Testis (tissue), 3 donors: ENCODE results near the gene EXOSC10. TPM values are rescaled to one million over a fixed set of nuclear protein-coding genes. Genes with fewer than 3 reads are reported as not detected.
"Not testable (repeated sequence)": the region's sequence is repeated elsewhere in the genome, so short reads cannot be mapped to it uniquely, and the experiment has no call there.

ENCODE experiments used
- DNase-seq: peaks from one replicate; pipeline ENCODE4 v3.0.0-alpha.2; 2019
- H3K27ac ChIP-seq, 2 donors: fragments of 200-600 bp; sonication (generic); one replicate each; pipeline ENCODE4 v1.5.1; 2019
- H3K27me3 ChIP-seq: fragments of 200-600 bp; sonication (generic); one replicate; pipeline ENCODE4 v1.5.1; 2019
- H3K36me3 ChIP-seq: fragments of 200-600 bp; sonication (generic); one replicate; pipeline ENCODE4 v1.5.1; 2017; ENCODE audit warnings: low read depth; ENCODE audit errors: missing control alignments
- H3K4me1 ChIP-seq: fragments of 200-600 bp; sonication (generic); one replicate; pipeline ENCODE4 v1.5.1; 2019
- H3K4me3 ChIP-seq, 2 donors: fragments of 200-600 bp; sonication (generic); one replicate each; pipeline ENCODE4 v1.5.1; 2017 to 2019
- H3K9me3 ChIP-seq: fragments of 200-600 bp; sonication (generic); one replicate; pipeline ENCODE4 v1.5.1; 2017
- POLR2A ChIP-seq: fragments of 450-650 bp; IDR thresholded peaks from one replicate; pipeline ENCODE4 v1.6.1; 2017; ENCODE audit warnings: antibody characterized with exemption, mild to moderate bottlenecking, moderate library complexity
- WGBS, 2 donors: methylation state at CpG; one replicate each; pipeline ENCODE4 v1.1.5; 2018; 5-methylcytosine and 5-hydroxymethylcytosine counted together
- intact Hi-C: fragments of 100-400 bp; cut with DNase I; formaldehyde crosslinking; loops from one replicate; pipeline ENCODE4 v1.15.1; 2023; ENCODE audit warnings: low total_unique reads
- polyA plus RNA-seq: library from polyadenylated mRNA; stranded (reverse); fragments of 350-450 nt; fragmentation: Illumina TruSeq; extraction: RNeasy Lipid Tissue Mini Kit (QIAGEN cat#74804); gene quantifications from one replicate; pipeline ENCODE4 v1.2.3, GENCODE V29; 2014; ENCODE audit warnings: low read depth, low replicate concordance; ENCODE audit not compliant: insufficient read depth
- total RNA-seq, 2 donors: library from RNA; depleted of rRNA; stranded (reverse); fragments of >200 nt; gene quantifications; one replicate each; pipeline ENCODE4 v1.2.3, GENCODE V29; 2016
- TF ChIP-seq, protein P1 (sequence below), 3 experiments: fragments of 450-650 bp in 2 of 3; fragments of 200-600 bp in 1 of 3; sonication (generic) in 1 of 3; IDR thresholded peaks; one replicate each; pipeline ENCODE4 v1.5.1; 2016 to 2019; ENCODE audit warnings: antibody characterized with exemption in 3 of 3, mild to moderate bottlenecking in 2 of 3, moderate library complexity in 1 of 3

EXOSC10 gene
- total and polyA plus RNA-seq, 3 donors from 2014 or later: 67.5 to 78.8 (median 78.4) TPM

- H3K27me3 ChIP-seq: no peaks in the 10 kb centered on the region
- no peaks in the 10 kb centered on the region for H3K9me3 ChIP-seq
- intact Hi-C loops: no loop called here
- no peaks in the 10 kb centered on the region for H3K4me1 ChIP-seq
- no peaks in the 10 kb centered on the region for H3K36me3 ChIP-seq
- H3K27ac ChIP-seq: no peak overlapping the region
- DNase-seq: no peak
- 87 to 94% methylated on average over 7 of the region's 7 CpGs for WGBS, 2 donors
- no peak overlapping the region for H3K4me3 ChIP-seq
- TF ChIP-seq, protein P1, sequence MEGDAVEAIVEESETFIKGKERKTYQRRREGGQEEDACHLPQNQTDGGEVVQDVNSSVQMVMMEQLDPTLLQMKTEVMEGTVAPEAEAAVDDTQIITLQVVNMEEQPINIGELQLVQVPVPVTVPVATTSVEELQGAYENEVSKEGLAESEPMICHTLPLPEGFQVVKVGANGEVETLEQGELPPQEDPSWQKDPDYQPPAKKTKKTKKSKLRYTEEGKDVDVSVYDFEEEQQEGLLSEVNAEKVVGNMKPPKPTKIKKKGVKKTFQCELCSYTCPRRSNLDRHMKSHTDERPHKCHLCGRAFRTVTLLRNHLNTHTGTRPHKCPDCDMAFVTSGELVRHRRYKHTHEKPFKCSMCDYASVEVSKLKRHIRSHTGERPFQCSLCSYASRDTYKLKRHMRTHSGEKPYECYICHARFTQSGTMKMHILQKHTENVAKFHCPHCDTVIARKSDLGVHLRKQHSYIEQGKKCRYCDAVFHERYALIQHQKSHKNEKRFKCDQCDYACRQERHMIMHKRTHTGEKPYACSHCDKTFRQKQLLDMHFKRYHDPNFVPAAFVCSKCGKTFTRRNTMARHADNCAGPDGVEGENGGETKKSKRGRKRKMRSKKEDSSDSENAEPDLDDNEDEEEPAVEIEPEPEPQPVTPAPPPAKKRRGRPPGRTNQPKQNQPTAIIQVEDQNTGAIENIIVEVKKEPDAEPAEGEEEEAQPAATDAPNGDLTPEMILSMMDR (IDR thresholded peaks at IDR 0.05): no peak
- TF ChIP-seq POLR2A: no peak
These were observed 79.7 kb downstream of the EXOSC10 start for GRCh38 chr1:11019971-11020370.

DNA sequence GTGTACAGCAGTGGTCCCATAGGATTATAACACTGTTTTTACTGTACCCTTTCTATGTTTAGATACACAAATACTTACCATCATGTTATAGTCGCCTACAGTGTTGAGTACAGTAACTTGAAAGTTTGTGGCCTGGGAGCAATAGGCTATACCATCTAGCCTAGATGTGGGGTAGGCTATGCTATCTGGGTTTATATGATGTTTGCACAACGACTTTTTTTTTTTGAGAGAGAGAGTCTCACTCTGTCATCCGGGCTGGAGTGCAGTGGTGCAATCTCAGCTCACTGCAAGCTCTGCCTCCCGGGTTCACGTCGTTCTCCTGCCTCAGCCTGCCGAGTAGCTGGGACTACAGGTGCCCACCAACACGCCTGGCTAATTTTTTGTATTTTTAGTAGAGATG is 80.3 kb downstream of the EXOSC10 start:
- H3K4me1 ChIP-seq, H3K36me3 ChIP-seq: not testable (repeated sequence)
- WGBS, 2 donors: 88 to 89% methylated on average over 8 of the region's 8 CpGs

More for the DNA sequence above, 80.3 kb downstream of the EXOSC10 start:
- H3K27ac ChIP-seq, H3K9me3 ChIP-seq, DNase-seq, intact Hi-C loops, H3K27me3 ChIP-seq, H3K4me3 ChIP-seq: not testable (repeated sequence)

Other genes with a start within 250 kb of the EXOSC10 start
- 100 to 1,000 TPM; 185 to 207 TPM for gene TARDBP, start 87.2 kb downstream of the EXOSC10 start, total RNA-seq
- 142 TPM for gene TARDBP, start 87.2 kb downstream of the EXOSC10 start, polyA plus RNA-seq
- gene MASP2, start 52.6 kb downstream of the EXOSC10 start, total RNA-seq: under 1 TPM; 0.31 TPM
- gene MASP2, start 52.6 kb downstream of the EXOSC10 start, polyA plus RNA-seq: not detected
- 10 to 100 TPM; 61.4 to 78.4 TPM for gene SRM, start 39.9 kb downstream of the EXOSC10 start, total RNA-seq
- gene SRM, start 39.9 kb downstream of the EXOSC10 start, polyA plus RNA-seq: 57.8 TPM
- gene ANGPTL7, start 89.5 kb upstream of the EXOSC10 start, total RNA-seq: not detected
- gene ANGPTL7, start 89.5 kb upstream of the EXOSC10 start, polyA plus RNA-seq: 1.6 TPM
- 100 to 1,000 TPM in 1 of 2 donors, 10 to 100 TPM in 1; 83.3 to 108 TPM for gene MTOR, start 162.7 kb upstream of the EXOSC10 start, total RNA-seq
- 129 TPM for gene MTOR, start 162.7 kb upstream of the EXOSC10 start, polyA plus RNA-seq
- gene UBIAD1, start 173.3 kb upstream of the EXOSC10 start, total RNA-seq: 10 to 100 TPM; 29.3 to 32.0 TPM
- 25.8 TPM for gene UBIAD1, start 173.3 kb upstream of the EXOSC10 start, polyA plus RNA-seq